G401 (cell line): ENCODE results near the gene ITPKB. TPM values are rescaled to one million over a fixed set of nuclear protein-coding genes. Genes with fewer than 3 reads are reported as not detected.

ENCODE experiments used
- DNase-seq: peaks from one replicate; pipeline ENCODE4 v3.0.0-alpha.2; 2015; ENCODE audit warnings: low spot score
- in situ Hi-C: cut with HindIII; loops from 2 replicates; pipeline ENCODE4 v1.10.0; 2016; ENCODE audit warnings: low sequenced_read_pairs, mixed read lengths
- total RNA-seq: library from RNA; depleted of rRNA; stranded (reverse); fragments of >200 nt; shearing (Covaris generic); gene quantifications from 2 replicates; pipeline ENCODE4 v1.2.3, GENCODE V29; 2014

The ITPKB gene
- total RNA-seq, 1 experiment from 2014 or later = 15.2 TPM

DNA sequence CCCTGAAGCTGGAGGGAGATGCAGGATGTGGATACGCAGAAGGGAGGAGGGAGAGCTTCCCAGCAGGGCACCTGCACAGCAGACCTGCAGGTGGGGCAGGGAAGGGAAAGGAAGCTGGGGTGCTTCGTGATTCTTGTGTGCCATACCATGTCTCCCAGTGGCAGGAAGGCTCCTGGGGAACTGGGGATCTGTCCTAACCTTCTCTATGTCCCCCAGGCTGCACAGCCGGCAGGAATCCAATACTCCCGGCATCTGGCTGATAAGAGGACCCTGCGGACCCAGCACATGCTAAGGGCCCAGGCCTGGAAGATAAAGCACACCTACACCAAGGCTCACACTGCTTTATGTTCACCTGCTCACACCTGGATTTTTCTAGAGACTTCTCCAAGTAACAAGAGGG lies 79.4 kb downstream of the ITPKB start:
- in situ Hi-C loops = no loop called here
- DNase-seq = no peak

DNA sequence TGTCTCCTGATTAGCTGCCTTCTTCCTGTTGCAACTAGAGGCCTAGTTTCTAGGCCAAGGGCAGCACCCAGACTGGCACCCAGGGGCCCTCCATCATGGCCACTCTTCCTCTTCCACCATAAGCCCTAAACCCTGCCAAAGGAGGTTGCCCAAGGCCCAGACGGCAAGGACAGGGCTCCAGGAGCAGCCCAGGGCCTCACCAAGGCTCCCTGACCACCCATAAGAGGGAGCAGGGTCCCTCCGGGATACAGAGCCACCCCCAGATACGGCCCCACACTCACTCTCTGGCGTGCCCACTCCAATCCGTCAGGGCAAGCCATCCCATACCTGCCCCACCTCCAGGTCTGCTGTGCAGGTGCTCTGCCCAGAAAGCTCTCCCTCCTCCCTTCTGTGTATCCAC lies 79.9 kb downstream of the ITPKB start:
- no peak for DNase-seq

DNA sequence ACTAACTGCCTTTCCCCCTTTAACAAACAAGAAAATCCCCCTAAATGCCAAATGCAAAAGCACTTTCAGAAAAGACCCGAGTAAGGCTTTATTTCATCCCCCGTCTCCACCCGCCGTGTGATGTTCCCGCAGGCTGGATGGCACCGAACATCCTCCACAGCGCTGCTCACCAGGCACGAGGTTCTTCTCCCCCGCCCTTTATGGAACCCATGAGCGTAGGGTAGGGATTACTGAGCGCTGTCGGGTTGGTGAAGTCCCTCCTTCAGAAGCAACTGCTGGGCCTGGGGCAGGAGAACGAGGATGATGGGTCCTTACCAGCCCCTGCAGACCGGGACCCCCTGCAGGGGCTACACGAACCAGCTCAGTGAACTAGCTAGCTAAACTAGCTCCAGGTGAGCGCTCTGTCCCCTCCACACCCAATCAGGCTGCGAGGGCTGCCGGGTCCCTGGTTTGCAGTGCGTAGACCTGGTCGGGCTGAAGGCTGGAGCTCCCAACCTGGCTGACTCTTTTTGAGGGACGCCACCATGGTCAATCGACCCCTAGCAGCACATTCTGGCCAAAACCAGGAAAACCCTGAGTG lies 80.4 kb downstream of the ITPKB start:
- in situ Hi-C loops = no loop called here
- no peak for DNase-seq

More for the DNA sequence above, 79.9 kb downstream of the ITPKB start:
- in situ Hi-C loops = no loop called here

DNA sequence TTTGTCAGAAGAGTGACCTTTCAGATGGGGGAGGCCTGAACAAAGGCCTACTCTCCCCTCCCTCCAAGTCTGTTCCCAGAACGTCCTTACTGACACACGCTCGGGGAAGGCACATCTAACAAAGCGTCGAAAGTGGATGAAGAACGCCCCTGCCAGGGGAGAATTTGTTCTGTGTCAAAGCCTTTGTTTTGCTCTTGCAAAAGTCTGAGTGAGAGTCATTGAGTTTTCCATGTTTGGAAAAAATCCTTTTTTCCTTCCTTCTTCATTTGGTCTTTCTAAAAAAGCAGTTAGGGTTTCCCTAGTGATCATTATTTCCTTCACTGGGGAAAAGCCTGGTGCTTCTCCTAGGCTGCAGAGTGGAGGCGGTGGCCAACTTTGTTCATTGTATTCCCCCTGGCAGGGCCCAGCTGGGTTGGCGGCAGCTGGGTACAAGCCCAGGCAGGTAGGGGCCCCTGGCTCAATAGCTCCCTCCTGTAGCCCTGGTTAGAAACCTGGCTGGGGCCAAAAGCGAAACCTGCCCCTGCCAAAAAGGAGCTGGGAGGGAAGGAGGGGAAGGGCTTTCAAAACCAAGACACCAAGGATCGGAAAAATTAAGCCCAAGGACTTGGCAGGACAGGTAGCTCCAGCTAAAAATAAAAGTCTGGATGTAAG lies 81.1 kb downstream of the ITPKB start:
- DNase-seq = no peak
- in situ Hi-C loops = no loop called here

DNA sequence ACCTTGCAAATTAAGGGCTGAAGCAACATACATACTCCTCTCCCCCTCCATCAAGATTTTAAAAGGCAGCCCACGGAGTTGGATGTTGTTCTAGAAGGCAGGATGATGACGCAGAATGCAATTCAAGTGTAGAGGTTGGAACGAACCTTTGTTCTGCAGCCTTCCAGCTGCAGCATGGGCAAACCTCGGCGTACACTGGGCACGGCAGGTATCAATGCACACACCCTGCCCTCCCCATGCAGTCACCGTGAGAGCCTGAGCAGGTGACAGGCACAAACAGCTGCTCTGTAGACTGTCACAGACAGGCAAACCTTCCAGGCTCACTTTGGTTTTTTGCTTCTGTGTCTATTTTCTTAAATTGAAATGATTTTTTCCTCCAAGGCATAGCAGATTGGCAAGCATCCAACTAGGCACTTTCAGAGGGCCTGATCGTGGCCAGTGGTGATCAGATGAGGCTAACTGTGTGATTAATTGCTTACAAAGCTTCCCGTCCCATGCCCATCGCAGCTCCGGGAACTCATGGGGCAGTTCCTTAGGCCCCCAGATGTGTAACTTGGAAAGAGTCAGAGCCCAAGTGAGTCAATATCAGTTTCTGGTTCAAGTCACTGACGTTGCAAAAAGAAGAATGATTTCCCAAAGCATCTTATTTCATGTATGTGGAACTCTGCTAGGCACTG lies 82.3 kb downstream of the ITPKB start:
- in situ Hi-C loops = no loop called here
- no peak for DNase-seq

DNA sequence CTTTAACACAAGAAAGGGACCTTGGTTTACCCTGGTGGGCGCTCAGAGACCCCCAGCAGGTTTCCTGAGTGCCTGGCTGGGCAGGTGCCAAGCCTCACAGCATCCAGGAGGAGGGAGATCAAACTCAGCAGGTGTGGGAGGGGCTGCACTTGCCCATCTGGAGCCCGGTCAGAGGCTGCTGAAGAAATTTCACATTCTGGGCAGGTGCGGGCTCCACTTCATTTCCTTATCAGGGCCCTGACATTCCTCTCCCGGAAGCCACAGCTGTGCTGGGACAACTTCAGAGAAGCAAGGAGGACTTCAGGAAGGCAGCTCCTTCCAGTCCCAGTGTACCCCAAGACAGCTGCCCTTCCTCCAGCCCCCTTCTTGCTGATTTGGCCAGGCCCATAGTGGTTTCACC lies 82.9 kb downstream of the ITPKB start:
- in situ Hi-C loops = no loop called here
- DNase-seq = no peak

DNA sequence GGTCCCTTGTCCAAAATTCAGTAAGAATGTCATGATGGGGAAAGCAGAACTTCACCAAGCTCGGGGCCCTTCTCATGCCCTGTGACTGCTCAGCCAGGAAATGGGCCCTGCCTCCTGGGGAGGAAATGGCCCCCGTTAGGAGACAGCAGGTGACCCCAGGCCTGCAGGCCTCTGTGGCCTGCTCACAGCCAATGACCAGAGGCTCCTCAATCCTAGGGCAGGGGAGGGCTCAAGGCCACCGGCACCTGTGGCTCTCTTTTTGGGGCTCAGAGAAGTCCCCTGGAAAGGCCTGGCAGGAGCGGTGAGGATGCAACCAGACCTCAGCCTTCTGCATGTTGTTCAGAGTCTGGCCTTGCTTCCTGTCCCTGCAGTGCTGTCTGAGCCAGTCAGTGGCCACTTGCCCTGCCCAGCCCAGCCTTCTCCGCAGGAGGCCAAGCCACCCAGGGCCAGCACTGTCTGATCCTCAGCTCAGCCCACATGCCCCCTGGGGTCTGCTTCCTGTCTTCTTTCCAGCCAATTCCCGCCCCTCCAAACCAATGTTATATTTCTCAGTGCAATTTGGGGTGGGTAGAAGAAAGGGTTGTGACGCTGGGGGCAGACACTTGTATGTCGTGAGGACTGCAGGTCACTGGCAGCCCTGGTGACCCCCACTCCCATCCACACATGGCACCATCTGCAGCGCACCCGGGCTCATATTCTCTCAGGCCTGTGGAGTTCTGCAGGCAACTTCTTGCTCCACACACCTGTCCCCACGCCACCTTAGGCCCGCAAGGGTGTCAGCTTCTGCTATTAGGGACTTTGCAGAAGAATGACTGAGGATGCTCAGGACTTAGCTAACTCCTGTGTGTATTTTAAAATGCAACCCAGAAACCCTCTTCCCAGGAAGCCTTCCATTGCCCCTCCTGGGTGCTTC lies 83.6 kb downstream of the ITPKB start:
- DNase-seq = no peak
- in situ Hi-C loops = no loop called here

DNA sequence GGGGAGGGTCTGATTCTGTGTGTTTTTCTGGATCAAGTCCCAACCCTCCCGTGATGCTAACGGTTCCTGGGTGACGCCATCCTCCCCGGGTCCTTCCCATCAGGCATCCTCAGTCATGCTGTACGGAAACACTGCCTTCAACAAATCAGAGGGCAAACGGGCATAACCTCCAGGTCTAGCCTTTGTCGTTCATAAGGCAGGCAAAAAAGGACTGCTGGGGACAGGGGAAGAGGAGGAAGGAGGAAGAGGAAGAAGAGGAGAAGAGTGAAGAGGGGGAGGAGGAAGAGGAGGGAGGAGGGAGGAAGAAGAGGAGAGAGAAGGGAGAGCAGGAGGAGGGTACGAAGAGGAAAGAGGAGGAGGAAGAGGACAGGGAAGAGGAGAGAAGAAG lies 84.4 kb downstream of the ITPKB start:
- in situ Hi-C loops = no loop called here
- DNase-seq = no peak

DNA sequence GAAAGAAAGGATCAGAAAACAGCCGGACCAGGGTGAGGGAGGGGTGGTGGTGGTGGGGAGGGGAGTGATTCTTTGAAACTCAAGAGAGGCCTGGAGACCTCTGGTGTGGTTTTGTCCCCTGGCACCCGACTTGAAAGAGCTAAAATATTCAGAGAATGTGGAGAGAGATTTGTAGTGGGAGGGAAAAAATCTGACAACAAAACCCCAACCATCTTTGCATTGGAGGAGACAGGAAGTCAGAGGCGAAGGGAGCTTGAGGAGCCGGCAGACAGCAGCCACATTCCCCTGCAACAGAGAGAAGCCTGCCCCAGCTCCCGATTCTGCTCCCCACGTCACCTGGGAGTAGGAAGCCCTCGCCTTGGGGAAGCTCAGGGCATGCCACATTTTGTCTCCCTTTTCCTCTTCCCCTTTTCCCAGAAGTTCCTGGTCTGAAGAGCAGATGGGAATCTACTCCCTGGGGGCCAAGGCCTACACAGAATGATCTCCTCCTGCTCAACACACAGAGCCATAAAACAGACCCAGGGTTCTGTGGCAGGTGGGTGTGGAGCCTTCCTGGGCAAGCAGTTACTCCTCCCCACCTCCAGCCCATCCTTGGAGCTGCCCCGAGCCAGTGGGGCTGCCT lies 84.9 kb downstream of the ITPKB start:
- in situ Hi-C loops = no loop called here
- no peak for DNase-seq

DNA sequence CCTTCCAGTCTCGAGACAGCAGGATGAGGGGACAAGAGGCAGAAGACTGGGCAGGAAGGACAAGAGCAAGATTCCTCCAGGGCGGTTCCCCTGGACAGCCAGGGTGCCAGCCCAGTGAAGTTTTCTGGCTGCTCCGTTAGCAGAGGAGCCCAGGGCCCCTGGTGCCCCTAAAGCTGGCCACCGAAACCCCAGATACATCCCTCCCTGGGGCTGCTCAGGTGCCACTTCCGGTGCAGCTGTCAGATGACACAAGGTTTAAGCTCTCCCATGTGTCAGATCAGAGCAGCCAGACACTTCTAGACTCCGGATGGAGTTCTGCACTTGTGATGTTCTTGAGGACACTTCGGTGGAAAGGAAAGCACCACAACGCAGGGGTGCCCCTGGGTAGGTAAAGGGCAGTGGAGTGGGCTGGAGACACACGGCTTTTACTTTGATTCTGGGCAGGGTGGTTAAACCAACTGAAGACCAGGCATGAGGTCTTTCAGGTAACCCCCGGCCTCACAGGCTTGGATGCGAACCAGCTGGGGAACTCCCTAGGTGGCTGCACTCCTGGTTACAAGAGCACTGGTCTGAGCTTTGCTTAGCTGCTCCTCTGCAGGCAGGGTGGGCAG lies 85.7 kb downstream of the ITPKB start:
- in situ Hi-C loops = no loop called here
- no peak for DNase-seq

DNA sequence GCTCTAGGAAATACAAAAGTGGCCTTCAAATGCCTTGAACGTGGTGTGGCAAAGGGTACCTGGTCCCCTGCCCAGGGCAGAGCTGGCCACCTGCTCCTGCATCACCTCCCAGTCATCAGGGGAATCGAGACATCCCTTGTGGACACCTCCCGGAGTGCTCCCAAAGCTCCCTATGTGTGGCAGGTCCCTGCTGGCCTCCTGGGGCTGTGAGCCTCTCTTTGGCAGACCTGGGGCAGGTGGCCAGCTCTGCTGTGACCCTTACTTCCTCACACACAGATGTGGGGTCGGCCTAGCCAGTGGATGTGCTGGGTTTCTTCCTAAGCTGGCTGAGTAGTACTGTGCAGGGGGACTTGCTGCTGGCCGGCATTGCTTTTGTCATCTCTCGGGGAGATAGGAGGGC lies 86.5 kb downstream of the ITPKB start:
- in situ Hi-C loops = no loop called here
- no peak for DNase-seq

DNA sequence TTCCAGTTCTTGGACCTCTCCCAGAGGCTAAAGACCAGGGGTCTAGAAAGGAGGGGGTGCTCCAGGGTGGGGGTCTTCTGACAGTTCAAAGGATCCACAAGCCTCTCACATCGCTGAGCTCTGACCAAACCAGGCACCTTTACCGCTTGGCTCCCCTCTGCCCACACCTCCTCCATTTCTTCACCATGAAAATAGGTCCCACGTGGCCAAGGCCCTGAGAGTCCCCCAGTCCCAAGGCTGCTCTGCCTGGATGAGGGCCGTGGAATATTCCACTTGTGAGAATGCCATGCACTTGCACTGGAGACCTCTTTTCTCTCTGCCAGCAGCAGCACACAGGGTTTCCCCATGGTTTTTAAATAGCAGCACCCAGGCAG lies 87.4 kb downstream of the ITPKB start:
- no peak for DNase-seq
- in situ Hi-C loops = no loop called here

DNA sequence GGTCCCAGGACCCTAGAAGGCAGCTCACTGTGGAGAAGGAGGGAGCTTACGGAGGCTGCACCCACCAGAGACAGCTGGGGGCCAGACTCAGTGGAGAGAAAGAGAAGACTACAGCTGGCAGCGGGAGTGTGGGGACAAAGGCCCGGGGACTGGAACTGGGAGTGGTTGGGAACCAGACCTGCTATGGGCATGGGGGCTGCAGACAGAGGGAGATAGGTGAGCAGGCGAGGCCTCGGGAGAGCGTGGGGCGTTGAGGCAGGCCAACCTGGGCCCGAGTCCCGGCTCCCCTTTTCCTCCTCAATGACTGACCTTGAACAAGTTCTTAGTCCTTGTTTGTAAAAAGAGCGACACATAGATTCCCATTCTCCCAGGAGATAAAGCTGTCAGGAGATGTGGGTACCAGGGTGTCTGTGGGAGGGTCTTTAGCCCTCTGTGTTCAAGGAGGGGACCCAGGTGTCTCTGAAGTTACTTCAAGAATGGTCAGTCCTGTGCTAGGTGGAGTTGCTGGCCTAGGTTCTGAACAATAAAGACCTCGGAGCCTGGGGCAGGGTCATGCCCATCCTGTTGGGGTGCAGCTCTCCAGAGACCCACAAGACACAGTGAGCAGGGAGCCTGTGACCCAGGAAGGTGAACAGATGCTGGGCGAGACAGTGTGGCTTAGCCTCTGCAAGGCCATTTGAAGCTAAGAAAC lies 87.9 kb downstream of the ITPKB start:
- DNase-seq = no peak
- in situ Hi-C loops = no loop called here

DNA sequence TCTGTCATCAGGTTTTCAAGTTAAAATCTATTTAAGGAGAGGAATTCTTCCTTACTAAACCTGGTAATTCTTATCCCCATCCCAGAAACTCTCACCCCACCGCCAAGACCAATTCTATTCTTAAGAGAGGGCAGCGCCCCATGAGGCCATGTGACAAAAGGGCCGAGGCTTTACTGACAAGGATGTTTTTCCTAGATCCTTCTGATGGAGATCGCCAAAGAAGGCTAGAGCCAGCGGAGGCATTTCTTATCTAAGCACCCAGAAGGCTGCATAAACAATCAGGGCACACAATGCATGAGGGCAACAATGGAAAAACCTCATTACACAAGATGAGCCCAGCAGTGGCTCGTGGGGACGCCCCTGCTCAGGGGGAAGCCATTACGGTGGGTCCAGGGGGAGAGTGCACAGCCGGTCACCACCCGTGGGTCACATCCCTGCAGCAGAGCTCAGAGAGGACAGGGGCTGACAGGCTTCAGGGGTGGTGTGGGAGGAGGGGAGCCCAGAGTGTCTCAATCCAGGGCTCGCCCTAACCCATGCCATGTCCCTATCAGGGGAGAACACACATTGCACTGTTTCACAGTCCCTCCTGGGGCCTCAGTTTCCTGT lies 88.7 kb downstream of the ITPKB start:
- in situ Hi-C loops = no loop called here
- no peak for DNase-seq

DNA sequence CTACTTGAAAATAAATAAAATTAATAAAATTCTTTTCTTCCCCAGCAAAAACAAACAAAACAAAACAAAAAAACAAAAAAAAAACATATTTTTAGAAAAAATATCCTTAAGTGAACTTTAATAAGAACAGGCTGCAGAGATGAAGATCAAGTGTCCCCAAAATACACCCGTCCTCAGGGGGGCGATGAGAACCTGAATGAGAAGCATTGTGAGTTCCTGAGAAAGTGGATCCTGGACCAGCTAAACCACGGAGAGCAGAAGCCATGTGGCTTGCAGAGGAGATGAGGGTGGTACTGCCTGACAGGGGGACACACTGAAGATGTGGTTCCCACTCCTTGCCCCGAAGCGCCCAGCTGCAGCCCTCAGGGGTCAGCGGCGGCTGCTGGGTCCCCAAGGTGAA lies 89.3 kb downstream of the ITPKB start:
- in situ Hi-C loops = no loop called here
- DNase-seq = no peak

DNA sequence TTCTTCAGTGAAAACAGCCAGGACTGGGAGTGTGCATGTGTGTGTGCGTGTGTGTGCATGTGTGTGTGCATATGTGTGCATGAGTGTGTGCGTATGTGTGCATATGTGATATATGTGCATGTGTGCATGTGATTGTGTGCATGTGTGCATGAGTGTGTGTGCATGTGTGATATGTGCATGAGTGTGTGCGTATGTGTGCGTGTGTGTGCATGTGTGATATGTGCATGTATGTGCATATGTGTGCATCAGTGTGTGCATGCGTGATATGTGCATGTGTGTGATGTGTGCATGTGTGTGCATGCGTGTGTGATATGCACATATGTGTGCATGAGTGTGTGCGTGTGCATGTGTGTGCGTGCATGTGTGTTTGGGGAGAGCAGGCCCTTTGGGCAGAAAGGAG lies 89.8 kb downstream of the ITPKB start:
- no peak for DNase-seq
- in situ Hi-C loops = no loop called here

DNA sequence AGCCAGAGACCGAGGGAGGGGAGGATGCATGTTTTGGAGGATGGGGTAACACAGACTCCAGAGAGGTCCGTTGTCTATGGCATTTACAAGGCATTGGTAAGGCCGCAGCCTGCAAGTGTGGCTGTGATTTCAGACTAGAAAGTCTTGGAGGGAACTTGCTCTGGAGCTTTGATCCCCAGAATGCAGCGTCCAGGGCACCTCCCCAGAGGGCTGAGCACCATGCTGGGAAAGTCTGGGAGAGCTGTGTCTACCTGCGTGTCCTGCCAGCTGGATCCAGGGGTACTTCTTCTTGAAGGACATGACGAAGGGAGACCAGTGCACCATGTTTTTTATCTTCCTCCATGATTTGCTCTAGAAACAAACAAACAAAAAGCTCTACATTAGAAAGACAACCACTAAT lies 90.7 kb downstream of the ITPKB start:
- DNase-seq = no peak
- in situ Hi-C loops = no loop called here

DNA sequence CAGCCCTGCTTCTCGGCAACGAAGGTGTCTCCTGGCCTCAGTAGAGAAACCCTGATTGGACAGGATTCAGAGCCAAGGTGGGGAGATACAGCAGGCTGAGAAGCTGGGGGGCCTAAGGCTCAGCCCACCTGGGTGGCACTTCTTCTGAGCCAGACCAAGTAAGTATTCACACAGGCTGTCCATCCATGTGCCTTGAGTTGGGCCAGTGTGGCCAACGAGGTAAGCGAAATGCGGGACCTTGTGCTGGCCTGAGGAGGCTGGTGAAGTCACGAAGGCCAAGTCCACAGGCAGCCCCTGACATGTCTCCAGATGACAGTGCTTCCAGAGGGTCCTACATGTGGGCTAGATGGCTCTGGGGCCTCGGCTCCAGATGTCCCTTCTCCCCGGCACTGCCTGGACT lies 91.4 kb downstream of the ITPKB start:
- DNase-seq = no peak

More for the DNA sequence above, 91.4 kb downstream of the ITPKB start:
- in situ Hi-C loops = no loop called here
